Central memory CD4-positive, alpha-beta T cell (primary cell): ENCODE results near the gene LRRC75A.
"Not testable (repeated sequence)": the region's sequence is repeated elsewhere in the genome, so short reads cannot be mapped to it uniquely, and the experiment has no call there.

Source experiments
- DNase-seq: peaks from one replicate; pipeline ENCODE4 v3.0.0; 2022
- total RNA-seq, 3 experiments: gene quantifications; one replicate each; lab custom pipeline; 2026; lab: John Stamatoyannopoulos, UW

The LRRC75A gene, protein sequence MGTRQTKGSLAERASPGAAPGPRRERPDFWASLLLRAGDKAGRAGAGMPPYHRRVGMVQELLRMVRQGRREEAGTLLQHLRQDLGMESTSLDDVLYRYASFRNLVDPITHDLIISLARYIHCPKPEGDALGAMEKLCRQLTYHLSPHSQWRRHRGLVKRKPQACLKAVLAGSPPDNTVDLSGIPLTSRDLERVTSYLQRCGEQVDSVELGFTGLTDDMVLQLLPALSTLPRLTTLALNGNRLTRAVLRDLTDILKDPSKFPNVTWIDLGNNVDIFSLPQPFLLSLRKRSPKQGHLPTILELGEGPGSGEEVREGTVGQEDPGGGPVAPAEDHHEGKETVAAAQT
- 1.7 to 6.4 (median 5.0) reads per million in 3 experiments for total RNA-seq

DNA sequence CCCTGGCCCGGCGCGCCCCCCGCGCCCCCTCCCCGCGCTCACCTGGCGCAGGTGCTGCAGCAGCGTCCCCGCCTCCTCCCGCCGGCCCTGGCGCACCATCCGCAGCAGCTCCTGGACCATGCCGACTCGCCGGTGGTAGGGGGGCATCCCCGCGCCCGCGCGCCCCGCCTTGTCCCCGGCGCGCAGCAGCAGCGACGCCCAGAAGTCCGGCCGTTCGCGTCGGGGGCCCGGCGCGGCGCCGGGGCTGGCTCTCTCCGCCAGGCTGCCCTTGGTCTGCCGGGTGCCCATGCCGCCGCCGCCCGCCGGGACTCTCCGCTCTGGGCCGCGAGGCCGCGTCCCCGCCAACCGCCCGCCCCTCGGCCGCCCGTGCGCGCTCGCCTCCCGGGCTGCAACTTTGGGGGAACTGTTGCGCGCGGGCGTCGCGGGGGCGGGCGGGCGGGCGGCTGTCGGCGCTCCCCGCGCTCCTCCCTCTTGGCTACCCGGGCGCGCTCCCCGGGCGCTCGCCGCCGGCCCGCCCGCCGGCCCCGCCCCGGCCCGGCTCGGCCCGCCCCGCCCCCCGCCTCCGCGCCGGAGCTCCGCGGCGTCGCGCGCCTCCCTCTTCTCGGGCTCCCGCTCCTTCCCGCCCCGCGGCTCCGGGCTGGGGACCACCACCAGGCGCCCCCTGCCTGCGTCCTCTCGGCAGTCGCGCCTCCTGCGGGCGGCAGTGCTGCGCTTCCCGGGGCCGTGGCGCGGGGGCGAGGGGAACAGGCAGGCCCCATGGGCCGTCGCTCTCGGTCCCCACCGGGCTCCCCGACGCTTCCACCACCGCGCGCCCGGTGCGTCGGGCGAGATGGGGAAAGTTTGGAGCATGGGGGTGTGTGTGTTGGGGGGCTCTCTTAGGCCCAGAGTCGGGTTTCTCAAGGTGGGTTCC is at the start of gene LRRC75A:
Gene LRRC75A (minus strand): TSS at position 491 of the 910 bp plus-strand sequence. CDS start 203 bp downstream, at position 288.
- peak; percentile 30 for DNase-seq

DNA sequence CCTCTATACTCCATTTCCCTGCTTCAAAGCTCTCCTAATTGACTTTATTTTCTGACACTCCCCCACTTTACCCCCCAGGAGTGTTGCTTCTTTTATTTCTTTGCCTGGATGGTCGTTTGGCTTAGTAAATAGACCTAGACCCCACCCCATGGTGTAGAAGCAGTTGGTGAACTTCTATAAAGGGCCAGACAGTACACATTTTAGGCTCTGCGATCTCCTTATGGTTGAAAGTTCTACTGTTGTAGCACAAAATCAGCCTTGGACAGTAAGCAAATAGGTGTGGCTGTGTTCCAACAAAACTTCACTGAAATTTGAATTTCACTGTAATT is 45.1 kb upstream of the LRRC75A start:
- no peak for DNase-seq

GRCh38 chr17:16534236-16534635 is 42.2 kb upstream of the LRRC75A start:
- DNase-seq, result no peak

GRCh38 chr17:16529906-16530305 is 37.9 kb upstream of the LRRC75A start:
- no peak for DNase-seq

DNA sequence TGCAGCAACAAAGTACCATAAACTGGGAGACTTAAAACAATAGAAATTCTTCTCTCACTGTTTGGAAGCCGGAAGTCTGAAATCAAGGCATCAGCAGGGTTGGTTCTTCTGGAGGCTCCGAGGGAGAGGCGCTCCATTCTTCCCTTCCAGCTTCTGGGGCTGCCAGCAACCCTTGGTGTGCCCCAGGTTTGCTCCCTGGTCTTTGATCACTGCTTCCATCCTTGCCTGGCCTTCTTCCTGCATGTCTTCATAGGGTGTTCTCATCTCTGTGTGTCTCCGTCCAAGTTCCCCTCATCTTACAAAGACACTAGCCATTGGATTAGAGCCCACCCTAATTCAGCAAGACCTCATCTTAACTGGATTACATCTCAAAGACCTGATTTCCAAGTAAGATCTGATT is 35.3 kb upstream of the LRRC75A start:
- no peak for DNase-seq

GRCh38 chr17:16525556-16525955 is 33.6 kb upstream of the LRRC75A start:
- DNase-seq, result not testable (repeated sequence)

DNA sequence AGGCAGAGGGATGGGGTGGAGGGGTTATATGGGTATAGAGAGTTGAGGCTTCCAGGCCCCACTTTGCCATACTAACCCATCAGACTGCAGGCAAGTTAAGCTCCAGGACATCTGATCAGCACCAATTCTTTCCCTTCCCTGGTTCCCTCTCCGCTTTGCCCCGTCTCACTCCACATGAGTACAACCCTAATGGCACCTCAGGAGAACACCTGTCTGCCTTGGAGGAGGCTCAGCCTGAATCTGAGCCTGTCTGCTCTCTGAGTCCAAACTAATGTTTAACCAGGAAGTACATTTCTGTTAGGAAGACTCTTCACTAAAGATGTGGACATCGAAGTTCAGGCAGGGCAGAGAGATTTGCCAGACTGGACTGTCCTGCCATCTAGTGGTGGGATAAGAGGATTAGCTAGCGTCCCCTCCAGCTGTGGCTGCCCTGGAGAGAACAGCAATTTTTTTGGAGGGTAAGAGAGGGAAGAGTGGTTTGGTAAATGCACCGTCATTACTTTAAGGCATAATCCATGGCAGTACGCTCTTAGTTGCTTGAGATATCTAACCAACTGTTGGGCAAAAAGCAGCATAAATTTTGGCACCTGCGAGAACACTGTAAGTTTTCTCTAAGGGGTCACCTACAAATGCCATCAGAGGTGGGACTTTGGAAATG is 29.2 kb upstream of the LRRC75A start:
- peak; percentile 62 for DNase-seq

GRCh38 chr17:16519021-16519420 is 27.0 kb upstream of the LRRC75A start:
- DNase-seq, result no peak

DNA sequence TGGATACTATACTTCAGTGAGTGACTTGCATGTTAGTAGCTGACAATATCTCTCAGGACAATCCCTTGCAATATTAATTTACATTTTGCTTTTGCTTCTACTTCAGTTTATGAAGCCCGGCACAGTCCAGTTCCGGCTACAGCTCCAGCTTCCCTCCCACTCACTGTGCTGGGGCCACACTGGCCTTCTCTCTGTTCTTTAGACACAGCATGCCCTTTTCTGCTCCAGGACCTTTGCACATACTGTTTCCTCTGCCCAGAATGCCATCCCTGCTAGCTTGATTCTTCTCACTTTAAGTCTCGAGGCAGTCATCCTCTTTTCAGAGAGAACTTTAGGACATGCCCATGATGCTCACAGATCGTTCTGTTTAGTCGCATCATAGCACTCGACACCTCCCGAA is 25.5 kb upstream of the LRRC75A start:
- DNase-seq, result no peak

DNA sequence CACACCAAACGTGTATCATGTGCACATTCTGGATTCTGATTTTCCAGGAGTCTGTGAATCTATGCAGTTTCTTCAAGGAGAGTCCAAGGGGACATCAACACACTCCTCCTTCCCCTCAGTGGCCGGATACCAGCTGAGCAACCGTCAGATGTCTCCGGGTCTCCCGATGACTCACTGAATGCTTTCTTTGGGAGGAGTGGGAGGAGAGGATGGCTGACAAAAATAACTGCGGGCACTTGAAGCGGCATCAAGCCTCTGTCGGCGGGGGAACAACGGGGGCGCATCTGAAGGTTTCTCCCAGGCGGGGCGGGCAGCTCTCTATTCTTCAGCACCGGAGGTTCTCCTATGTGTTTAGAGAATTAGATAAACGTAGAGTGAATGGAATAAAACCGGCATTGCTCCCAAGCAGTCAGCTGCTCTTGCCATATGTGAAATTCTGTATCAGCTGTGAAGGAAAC is 24.6 kb upstream of the LRRC75A start:
- no peak for DNase-seq

DNA sequence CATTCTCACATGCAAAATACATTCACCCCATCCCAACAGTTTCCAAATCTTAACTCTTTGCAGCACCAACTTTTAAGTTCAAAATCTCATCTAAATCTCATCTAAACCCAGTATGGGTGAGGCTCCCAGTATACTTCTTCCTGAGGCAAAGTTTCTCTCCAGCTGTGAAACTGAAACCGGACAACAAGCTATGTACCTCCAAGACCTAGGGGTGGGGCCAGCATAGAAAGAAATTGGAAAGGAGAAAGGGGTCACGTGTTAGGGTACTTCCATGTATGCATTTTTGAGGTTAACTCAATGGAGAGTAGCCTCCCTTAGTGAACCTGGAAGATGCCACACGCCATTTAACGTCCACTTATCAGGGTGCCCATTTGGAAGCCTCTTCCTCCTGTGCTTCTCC is 23.9 kb upstream of the LRRC75A start:
- no peak for DNase-seq

- no peak for DNase-seq
Observed at GRCh38 chr17:16513873-16514272, 21.9 kb upstream of the LRRC75A start.

DNA sequence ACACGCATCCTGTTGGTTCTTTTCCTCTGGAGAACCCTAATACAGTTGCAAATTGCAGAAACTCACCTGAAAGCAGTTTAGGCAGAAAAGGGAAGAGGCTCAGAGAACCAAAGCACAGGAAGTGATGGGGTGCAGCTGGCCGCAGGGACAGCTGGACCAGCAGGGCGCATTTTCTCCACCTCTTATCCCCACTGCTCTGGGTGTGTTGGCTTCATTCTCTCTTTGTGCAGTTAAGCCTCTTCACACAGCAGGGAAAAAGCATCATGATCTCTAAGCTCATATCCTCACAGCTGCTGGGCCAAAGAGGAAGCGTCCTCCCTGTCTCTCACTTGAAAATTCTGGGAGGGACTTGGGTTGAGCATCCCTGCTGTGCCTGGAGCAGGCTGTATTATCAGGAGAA is 20.0 kb upstream of the LRRC75A start:
- DNase-seq, result no peak

- DNase-seq, result no peak
Observed at GRCh38 chr17:16511593-16511992, 19.6 kb upstream of the LRRC75A start.

- DNase-seq, result no peak
Observed at GRCh38 chr17:16507918-16508533, 16.0 kb upstream of the LRRC75A start.

DNA sequence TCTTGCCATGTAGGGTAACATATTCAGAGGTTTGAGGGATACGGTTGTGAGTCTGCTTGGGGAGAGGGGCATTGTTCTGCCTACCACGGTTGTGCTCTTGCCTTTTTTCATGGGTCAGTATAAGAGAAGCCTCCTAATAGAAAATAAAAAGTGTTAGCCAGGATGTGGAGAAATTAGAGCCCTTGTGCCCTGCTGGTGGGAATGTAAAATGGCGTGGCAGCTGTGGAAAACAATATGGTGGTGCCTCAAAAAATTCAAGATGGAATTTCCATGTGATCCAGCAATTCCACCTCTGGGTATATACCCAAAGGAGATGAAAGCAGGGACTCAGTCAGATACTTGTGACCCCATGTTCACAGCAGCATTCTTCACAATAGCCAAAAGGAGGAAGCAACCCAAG is 14.2 kb upstream of the LRRC75A start:
- DNase-seq, result no peak

- no peak for DNase-seq
Observed at GRCh38 chr17:16504984-16505383, 13.0 kb upstream of the LRRC75A start.

GRCh38 chr17:16496820-16497489 is 5.0 kb upstream of the LRRC75A start:
- DNase-seq, result no peak

DNA sequence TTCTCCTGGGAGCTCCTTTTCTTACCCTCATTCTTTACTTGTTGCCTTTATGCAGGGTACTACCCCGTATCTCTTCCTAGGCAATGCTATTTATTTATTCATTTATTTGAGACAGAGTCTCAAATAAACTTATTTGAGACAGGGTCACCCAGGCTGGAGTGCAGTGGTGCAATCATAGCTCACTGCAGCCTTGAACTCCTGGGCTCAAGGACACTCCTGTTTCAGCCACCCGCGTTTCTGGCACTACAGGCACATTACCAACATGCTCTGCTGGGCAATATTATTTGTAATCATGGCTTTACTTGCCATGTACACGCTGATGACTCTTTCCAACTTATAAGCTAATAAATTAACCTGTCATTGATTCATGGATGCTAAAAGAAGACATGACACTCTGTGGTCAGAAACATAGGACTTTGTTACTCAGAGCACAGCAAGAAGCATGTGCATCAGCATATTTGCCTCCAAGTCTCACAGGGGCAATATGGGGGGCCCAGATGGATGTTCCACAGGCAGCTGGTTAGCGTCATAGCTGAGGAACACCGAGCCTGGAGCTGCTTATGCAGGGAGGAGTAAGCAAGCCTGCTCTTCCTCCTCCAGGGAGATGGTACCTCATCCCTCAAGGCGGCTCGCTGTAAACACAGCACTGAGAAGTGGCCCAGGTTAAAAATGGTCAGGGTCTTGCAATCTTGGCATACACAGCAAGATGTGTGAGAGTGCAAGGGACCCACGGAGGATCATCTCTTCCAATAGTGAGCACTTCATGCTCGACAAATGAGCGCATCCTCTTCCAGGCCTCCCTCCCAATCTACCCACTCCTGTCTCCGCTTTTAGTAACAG is 4.2 kb upstream of the LRRC75A start:
- no peak for DNase-seq

DNA sequence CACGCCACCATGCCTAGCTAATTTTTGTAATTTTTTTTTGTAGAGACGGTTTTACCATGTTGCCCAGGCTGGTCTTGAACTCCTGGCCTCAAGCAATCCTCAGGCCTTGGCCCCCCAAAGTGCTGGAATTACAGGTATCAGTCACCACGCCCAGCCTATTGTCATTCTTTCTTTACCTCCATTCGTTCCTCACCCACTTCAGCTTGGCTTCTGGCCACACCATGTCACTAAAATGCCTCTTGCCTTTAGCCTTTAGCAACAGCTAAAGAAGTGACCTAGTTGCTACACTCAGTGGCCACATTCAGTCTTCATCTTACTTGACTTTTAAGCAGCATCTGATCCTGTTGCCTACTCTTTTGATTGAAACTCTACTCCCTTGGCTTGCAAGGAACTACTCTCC is 3.6 kb upstream of the LRRC75A start:
- DNase-seq, result no peak

DNA sequence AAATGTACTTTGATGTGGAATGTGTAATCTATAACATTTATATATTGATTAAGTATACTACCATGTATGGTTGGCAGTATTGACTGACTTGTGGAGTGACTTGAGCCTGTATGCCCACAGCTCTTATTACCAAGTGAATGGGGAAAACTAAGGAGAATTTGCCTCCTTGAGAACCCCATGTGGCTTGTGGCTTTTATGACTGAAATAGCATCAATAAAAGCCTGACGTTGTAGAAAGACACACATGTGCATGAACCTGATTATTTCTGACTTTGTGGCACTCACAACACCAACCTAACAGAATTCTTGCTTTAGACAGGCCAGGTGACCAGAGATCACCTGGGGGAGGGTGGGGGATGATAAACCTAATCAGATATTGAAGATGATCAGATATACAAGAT is 2.1 kb upstream of the LRRC75A start:
- no peak for DNase-seq
